Naive B cell (primary cell): ENCODE data around the gene BAG5. TPM values are rescaled to one million over a fixed set of nuclear protein-coding genes. Genes with fewer than 3 reads are reported as not detected.

Source experiments
- polyA plus RNA-seq, 6 donors: library from polyadenylated mRNA; unstranded; fragments of 300-500 nt; fragmentation: Illumina TruSeq; gene quantifications; one replicate each; pipeline ENCODE4 v1.2.3, GENCODE V29; 2021; ENCODE audit warnings: low read depth in 6 of 6

BAG5 gene
- polyA plus RNA-seq, 6 donors from 2014 or later = 11.0 to 55.5 (median 41.9) TPM

Other genes starting within 250 kb of the BAG5 start
- 100 to 1,000 TPM; 419 to 531 (median 455) TPM for gene EIF5, start 228.4 kb downstream of the BAG5 start, polyA plus RNA-seq
- 10 to 100 TPM; 31.4 to 61.4 (median 34.6) TPM for gene MARK3, start 177.2 kb downstream of the BAG5 start, polyA plus RNA-seq
- gene CKB, start 39.8 kb downstream of the BAG5 start, polyA plus RNA-seq = under 1 TPM in 2 of 6 donors, not detected in 4; 0.80 to 1.00 TPM
- 10 to 100 TPM in 1 of 6 donors, 1 to 10 TPM in 5; 6.2 to 13.9 (median 8.3) TPM for gene TRMT61A, start 33.5 kb downstream of the BAG5 start, polyA plus RNA-seq
- gene COA8, start 303 bp upstream of the BAG5 start, polyA plus RNA-seq = 10 to 100 TPM; 47.5 to 70.7 (median 57.8) TPM
- 10 to 100 TPM; 25.9 to 90.4 (median 56.2) TPM for gene KLC1, start 66.6 kb upstream of the BAG5 start, polyA plus RNA-seq
- 1 to 10 TPM; 2.9 to 7.5 (median 5.7) TPM for gene XRCC3, start 152.8 kb upstream of the BAG5 start, polyA plus RNA-seq
- 10 to 100 TPM in 1 of 6 donors, 1 to 10 TPM in 5; 4.8 to 10.5 (median 6.7) TPM for gene ZFYVE21, start 153.2 kb upstream of the BAG5 start, polyA plus RNA-seq